Cortex of kidney (tissue), 1 donor: ENCODE measurements around the gene DCHS2.

Experiments
- DNase-seq: peaks from one replicate; lab custom pipeline; 2025; lab: John Stamatoyannopoulos, UW

The DCHS2 gene

GRCh38 chr4:154208424-154208823 is 283.2 kb downstream of the DCHS2 start:
- DNase-seq: no peak

GRCh38 chr4:154205471-154205870 is 286.1 kb downstream of the DCHS2 start:
- no peak for DNase-seq

GRCh38 chr4:154194649-154195048 is 296.9 kb downstream of the DCHS2 start:
- no peak for DNase-seq

- DNase-seq: no peak
Observed at GRCh38 chr4:154192585-154192984, 299.0 kb downstream of the DCHS2 start.

- DNase-seq: no peak
Observed at GRCh38 chr4:154189346-154189745, 302.3 kb downstream of the DCHS2 start.

- no peak for DNase-seq
Observed at GRCh38 chr4:154186888-154187287, 304.7 kb downstream of the DCHS2 start.

- no peak for DNase-seq
Observed at GRCh38 chr4:154186035-154186434, 305.6 kb downstream of the DCHS2 start.

GRCh38 chr4:154184238-154184637 is 307.4 kb downstream of the DCHS2 start:
- DNase-seq: no peak

GRCh38 chr4:154183264-154183663 is 308.3 kb downstream of the DCHS2 start:
- no peak for DNase-seq
